Liver (tissue), 9 donors: ENCODE data around the gene GAMT. TPM values are rescaled to one million over a fixed set of nuclear protein-coding genes. Genes with fewer than 3 reads are reported as not detected.

Experiments used
- DNase-seq: peaks from one replicate; pipeline ENCODE4 v3.0.0-alpha.2; 2017; ENCODE audit warnings: low spot score
- H3K27ac ChIP-seq, 2 donors: one replicate each; pipeline ENCODE4 v1.7.0; 2013; ENCODE audit warnings: inconsistent platforms in 2 of 2, low read length in 2 of 2, control low read depth in 1 of 2, low read depth in 1 of 2, mild to moderate bottlenecking in 1 of 2
- H3K27me3 ChIP-seq, 4 donors: one replicate each; pipeline versions ENCODE4 v1.6.1 to v1.7.0; 2013; ENCODE audit warnings: low read length in 3 of 4, inconsistent platforms in 1 of 4, mild to moderate bottlenecking in 1 of 4, moderate library complexity in 1 of 4; ENCODE audit not compliant: control insufficient read depth in 4 of 4, insufficient read depth in 4 of 4
- H3K36me3 ChIP-seq, 4 donors: one replicate each; pipeline versions ENCODE4 v1.6.1 to v1.7.0; 2013; ENCODE audit warnings: low read length in 3 of 4, mild to moderate bottlenecking in 3 of 4, low read depth in 1 of 4, moderate library complexity in 1 of 4; ENCODE audit not compliant: control insufficient read depth in 4 of 4, insufficient read depth in 3 of 4
- H3K4me1 ChIP-seq, 4 donors: one replicate each; pipeline versions ENCODE4 v1.6.1 to v1.7.0; 2013; ENCODE audit warnings: low read length in 3 of 4, mild to moderate bottlenecking in 3 of 4, moderate library complexity in 1 of 4; ENCODE audit not compliant: control insufficient read depth in 4 of 4, insufficient read depth in 4 of 4
- H3K4me3 ChIP-seq, 3 donors: one replicate each; pipeline versions ENCODE4 v1.6.1 to v1.7.0; 2013; ENCODE audit warnings: low read length in 3 of 3, control low read depth in 1 of 3, low read depth in 1 of 3, mild to moderate bottlenecking in 1 of 3
- H3K9ac ChIP-seq, 2 donors: one replicate each; pipeline ENCODE4 v1.7.0; 2013; ENCODE audit warnings: low read length in 2 of 2, mild to moderate bottlenecking in 2 of 2, moderate library complexity in 2 of 2, control low read depth in 1 of 2, low read depth in 1 of 2
- H3K9me3 ChIP-seq, 4 donors: one replicate each; pipeline versions ENCODE4 v1.6.1 to v1.7.0; 2013; ENCODE audit warnings: low read length in 3 of 4; ENCODE audit not compliant: control insufficient read depth in 4 of 4
- EGR1 ChIP-seq, 2 donors: IDR thresholded peaks; 2 replicates each; pipeline ENCODE4 v1.6.1; 2016 to 2018; ENCODE audit warnings: antibody characterized with exemption in 2 of 2, low read depth in 2 of 2
- FOXA1 ChIP-seq: IDR thresholded peaks from 2 replicates; pipeline ENCODE4 v1.6.1; 2016; ENCODE audit warnings: antibody characterized with exemption
- GABPA ChIP-seq, 2 donors: IDR thresholded peaks in 1 of 2; conservative IDR thresholded peaks in 1 of 2; 2 replicates each; pipeline ENCODE4 v1.6.1; 2016; ENCODE audit warnings: antibody characterized with exemption in 2 of 2, mild to moderate bottlenecking in 1 of 2, moderate library complexity in 1 of 2
- HNF4A ChIP-seq, 2 donors: conservative IDR thresholded peaks; 2 replicates each; pipeline ENCODE4 v1.6.1; 2016; ENCODE audit warnings: antibody characterized with exemption in 2 of 2, mild to moderate bottlenecking in 2 of 2
- HNF4G ChIP-seq: IDR thresholded peaks from 2 replicates; pipeline ENCODE4 v1.6.1; 2016; ENCODE audit warnings: antibody characterized with exemption
- JUND ChIP-seq, 2 donors: IDR thresholded peaks; 2 replicates each; pipeline ENCODE4 v1.6.1; 2016; ENCODE audit warnings: antibody characterized with exemption in 2 of 2
- RXRA ChIP-seq, 2 donors: IDR thresholded peaks; 2 replicates each; pipeline ENCODE4 v1.6.1; 2017 to 2018; ENCODE audit warnings: antibody characterized with exemption in 2 of 2, mild to moderate bottlenecking in 1 of 2
- SP1 ChIP-seq: IDR thresholded peaks from 2 replicates; pipeline ENCODE4 v1.6.1; 2018; ENCODE audit warnings: antibody characterized with exemption, mild to moderate bottlenecking
- TAF1 ChIP-seq: conservative IDR thresholded peaks from 2 replicates; pipeline ENCODE4 v1.6.1; 2016; ENCODE audit warnings: antibody characterized with exemption, mild to moderate bottlenecking
- YY1 ChIP-seq: IDR thresholded peaks from 2 replicates; pipeline ENCODE4 v1.6.1; 2016; ENCODE audit warnings: antibody characterized with exemption, mild to moderate bottlenecking
- WGBS: extraction: QIAGEN DNeasy Blood & Tissue Kit; methylation state at CpG from one replicate; pipeline ENCODE4 v1.1.7; 2013; 5-methylcytosine and 5-hydroxymethylcytosine counted together
- polyA plus RNA-seq, 2 donors: library from polyadenylated mRNA; stranded (reverse) in 1 of 2; unstranded in 1 of 2; fragments of 200-250 nt in 1 of 2; fragments of >200 nt in 1 of 2; fragmentation: Nextera tagmentation in 1 of 2; extraction: Ambion mirVana in 1 of 2; gene quantifications; one replicate each; pipeline versions ENCODE4 v1.2.1 to v1.2.3, GENCODE V29; 2013 to 2015
- total RNA-seq, 2 donors: library from RNA; depleted of rRNA; stranded (reverse); fragments of >200 nt; gene quantifications; one replicate each; pipeline ENCODE4 v1.2.3, GENCODE V29; 2014
- TF ChIP-seq, protein P1 (sequence below): IDR thresholded peaks from 2 replicates; pipeline ENCODE4 v1.6.1; 2016; ENCODE audit warnings: antibody characterized with exemption, mild to moderate bottlenecking
- TF ChIP-seq, protein P2 (sequence below): IDR thresholded peaks from 2 replicates; pipeline ENCODE4 v1.6.1; 2016; ENCODE audit warnings: antibody characterized with exemption
- TF ChIP-seq, protein P3 (sequence below): IDR thresholded peaks from 2 replicates; pipeline ENCODE4 v1.6.1; 2016; ENCODE audit warnings: antibody characterized with exemption
- donor health status: healthy.
- donor health status: healthy.
- donor health status: healthy.
- donor health status: healthy.
- donor health status: healthy.

The GAMT gene
- total and polyA plus RNA-seq, 4 donors, result 76.2 to 394 (median 274) TPM

DNA sequence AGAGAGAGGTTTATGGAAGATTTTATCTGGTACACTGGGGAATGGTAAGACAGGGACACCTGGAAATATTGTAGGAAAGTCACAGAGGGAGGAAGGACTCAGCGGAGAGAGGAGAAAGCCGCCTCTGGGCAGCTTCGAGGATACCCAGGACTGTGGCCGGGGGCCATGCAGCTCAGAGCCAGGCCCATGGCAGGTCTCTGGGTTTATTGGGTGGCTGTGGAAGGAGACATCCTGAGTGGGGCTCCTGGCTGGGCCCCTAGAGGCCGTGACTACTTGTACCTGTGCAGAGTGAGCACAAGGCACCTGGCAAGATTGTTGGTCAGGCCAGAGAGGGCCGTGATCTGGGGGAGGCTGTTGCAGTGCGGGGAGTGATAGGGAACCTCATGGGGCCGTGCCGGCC lies 9.4 kb upstream of the GAMT start (continued):
- TF ChIP-seq, protein P1, sequence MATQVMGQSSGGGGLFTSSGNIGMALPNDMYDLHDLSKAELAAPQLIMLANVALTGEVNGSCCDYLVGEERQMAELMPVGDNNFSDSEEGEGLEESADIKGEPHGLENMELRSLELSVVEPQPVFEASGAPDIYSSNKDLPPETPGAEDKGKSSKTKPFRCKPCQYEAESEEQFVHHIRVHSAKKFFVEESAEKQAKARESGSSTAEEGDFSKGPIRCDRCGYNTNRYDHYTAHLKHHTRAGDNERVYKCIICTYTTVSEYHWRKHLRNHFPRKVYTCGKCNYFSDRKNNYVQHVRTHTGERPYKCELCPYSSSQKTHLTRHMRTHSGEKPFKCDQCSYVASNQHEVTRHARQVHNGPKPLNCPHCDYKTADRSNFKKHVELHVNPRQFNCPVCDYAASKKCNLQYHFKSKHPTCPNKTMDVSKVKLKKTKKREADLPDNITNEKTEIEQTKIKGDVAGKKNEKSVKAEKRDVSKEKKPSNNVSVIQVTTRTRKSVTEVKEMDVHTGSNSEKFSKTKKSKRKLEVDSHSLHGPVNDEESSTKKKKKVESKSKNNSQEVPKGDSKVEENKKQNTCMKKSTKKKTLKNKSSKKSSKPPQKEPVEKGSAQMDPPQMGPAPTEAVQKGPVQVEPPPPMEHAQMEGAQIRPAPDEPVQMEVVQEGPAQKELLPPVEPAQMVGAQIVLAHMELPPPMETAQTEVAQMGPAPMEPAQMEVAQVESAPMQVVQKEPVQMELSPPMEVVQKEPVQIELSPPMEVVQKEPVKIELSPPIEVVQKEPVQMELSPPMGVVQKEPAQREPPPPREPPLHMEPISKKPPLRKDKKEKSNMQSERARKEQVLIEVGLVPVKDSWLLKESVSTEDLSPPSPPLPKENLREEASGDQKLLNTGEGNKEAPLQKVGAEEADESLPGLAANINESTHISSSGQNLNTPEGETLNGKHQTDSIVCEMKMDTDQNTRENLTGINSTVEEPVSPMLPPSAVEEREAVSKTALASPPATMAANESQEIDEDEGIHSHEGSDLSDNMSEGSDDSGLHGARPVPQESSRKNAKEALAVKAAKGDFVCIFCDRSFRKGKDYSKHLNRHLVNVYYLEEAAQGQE, result no peak
- no peak for TF ChIP-seq GABPA (IDR thresholded peaks at IDR 0.05 in 1 of 2, conservative IDR thresholded peaks at IDR 0.05 in 1 of 2)

DNA sequence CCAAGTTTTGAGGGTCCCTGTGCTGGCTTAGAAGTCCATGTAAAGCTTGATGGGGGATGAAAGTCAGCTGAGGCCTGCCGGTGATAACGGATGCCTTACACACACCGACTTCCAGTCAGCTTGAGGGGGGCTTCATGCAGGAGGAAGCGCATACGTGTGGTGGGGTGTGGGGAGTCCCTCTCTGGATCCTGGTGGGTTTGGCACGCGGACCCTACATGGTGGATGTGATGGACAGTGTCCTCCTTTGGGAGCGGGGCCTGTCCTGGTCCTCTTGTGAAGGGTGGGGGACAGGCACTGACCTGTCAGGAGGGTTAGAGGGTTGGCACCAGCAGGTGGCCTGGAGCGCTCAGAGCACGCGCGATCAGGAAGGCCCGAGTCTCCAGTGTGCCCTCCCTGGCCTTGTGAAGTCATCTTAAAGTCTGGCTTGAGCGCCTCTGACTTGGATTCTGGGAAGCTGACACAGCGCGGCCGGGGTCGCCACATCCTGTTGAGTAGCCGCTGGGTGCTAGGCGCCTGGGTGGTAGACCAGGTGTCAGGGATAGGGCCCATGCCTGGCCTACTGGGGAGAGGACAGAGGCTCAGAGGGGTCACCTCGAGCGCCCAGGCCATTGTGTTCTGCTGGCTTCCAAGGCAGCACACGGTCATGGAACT lies 8.9 kb upstream of the GAMT start:
- Histone ChIP-seq H3K27ac (peak overlapping the region in 1 of 2 donors; percentile 67), H3K9me3 (no peaks in the 10 kb centered on the region), H3K4me1 (peaks cover 33 to 60% (median 53%) of the 10 kb centered on the region in 4 donors), H3K4me3 (no peak overlapping the region), H3K9ac (no peak overlapping the region), H3K27me3 (no peaks in the 10 kb centered on the region), H3K36me3 (peaks cover 0 to 5% (median 0%) of the 10 kb centered on the region in 4 donors)
- no peak for DNase-seq
- TF ChIP-seq, protein P2, sequence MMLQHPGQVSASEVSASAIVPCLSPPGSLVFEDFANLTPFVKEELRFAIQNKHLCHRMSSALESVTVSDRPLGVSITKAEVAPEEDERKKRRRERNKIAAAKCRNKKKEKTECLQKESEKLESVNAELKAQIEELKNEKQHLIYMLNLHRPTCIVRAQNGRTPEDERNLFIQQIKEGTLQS, result no peak
- TF ChIP-seq HNF4G, result no peak
- TF ChIP-seq JUND (IDR thresholded peaks at IDR 0.05), result no peak
- no peak for TF ChIP-seq GABPA (IDR thresholded peaks at IDR 0.05 in 1 of 2, conservative IDR thresholded peaks at IDR 0.05 in 1 of 2)
- TF ChIP-seq HNF4A (conservative IDR thresholded peaks at IDR 0.05), result no peak
- no peak for TF ChIP-seq TAF1
- no peak for TF ChIP-seq FOXA1
- no peak for TF ChIP-seq SP1
- TF ChIP-seq, protein P3, sequence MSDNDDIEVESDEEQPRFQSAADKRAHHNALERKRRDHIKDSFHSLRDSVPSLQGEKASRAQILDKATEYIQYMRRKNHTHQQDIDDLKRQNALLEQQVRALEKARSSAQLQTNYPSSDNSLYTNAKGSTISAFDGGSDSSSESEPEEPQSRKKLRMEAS, result no peak
- TF ChIP-seq EGR1 (IDR thresholded peaks at IDR 0.05; ENCODE audit: low read depth in 2 of 2), result no peak
- no peak for TF ChIP-seq YY1
- 77% methylated on average over 23 of the region's 23 CpGs for WGBS

DNA sequence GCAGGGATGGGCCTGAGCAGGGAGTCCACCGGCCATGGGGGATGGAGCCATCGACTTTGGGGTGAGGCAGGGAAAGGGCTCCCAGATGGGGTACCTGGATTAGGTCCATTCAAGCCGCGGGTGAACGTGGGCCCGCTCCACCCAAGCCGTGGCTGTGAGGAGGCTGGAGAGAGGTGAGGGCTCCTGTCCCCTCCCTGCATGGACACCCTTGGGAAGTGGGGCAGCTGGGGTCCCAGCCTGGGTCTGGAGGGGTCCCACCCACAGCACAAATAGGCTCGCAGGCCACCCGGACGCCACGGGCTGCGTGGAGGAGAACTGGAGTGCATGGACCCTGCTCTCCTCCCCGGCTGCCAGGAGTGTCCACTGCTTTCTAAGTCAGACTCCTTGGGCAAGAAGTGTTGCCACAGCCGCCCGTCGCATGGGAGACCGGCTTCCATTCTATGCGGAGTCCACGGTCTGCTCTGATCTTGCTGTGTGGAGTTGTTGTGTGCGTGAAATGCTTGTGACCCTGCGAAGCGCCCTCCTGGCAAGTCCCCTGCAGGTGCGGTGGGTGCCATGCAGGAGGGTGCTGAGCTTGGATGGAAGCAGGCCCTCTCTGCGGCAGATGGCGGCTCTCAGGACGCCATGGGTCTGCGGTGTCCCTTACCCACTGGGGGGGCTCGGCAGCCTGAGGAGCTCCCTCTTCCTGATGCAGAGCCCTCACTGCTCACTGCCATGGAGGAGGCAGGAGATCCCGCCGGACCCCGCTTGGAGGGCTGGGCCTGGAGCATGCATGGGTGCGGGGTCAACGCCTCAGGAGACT lies 8.1 kb upstream of the GAMT start:
- H3K9ac ChIP-seq, result peak overlapping the region in 1 of 2 donors; percentile 82
- H3K27me3 ChIP-seq, result no peaks in the 10 kb centered on the region
- no peaks in the 10 kb centered on the region for H3K9me3 ChIP-seq
- H3K4me1 ChIP-seq, result peaks cover 33 to 55% (median 49%) of the 10 kb centered on the region in 4 donors
- 72% methylated on average over 33 of the region's 33 CpGs for WGBS
- H3K4me3 ChIP-seq, result peak overlapping the region; percentile 41 to 98 (median 87)
- TF ChIP-seq, protein P3, result no peak
- TF ChIP-seq TAF1 (no peak), RXRA (IDR thresholded peaks at IDR 0.05) (no peak), YY1 (no peak), EGR1 (IDR thresholded peaks at IDR 0.05; ENCODE audit: low read depth in 2 of 2) (no peak), HNF4G (no peak)
- TF ChIP-seq, protein P1, result no peak
- H3K27ac ChIP-seq, result peak overlapping the region; percentile 83 to 92
- DNase-seq, result no peak
- H3K36me3 ChIP-seq, result peaks cover 0 to 5% (median 0%) of the 10 kb centered on the region in 4 donors
